HepG2 (cell line): ENCODE data around the gene INF2. TPM values are rescaled to one million over a fixed set of nuclear protein-coding genes. Genes with fewer than 3 reads are reported as not detected.

Experiments
- CBX2 ChIP-seq, 2 experiments: fragments of 200-600 bp in 1 of 2; sonication (generic); formaldehyde crosslinking in 1 of 2; IDR thresholded peaks; 2 replicates each; pipeline versions ENCODE4 v1.7.0 to v1.8.1; 2018 to 2022; ENCODE audit warnings: low read depth in 2 of 2, low read length in 1 of 2, mild to moderate bottlenecking in 1 of 2, missing genetic modification reagents in 1 of 2
- FOXC1 ChIP-seq: sonication (generic); formaldehyde crosslinking; IDR thresholded peaks from 2 replicates; pipeline ENCODE4 v1.8.0; 2022; ENCODE audit warnings: mild to moderate bottlenecking, missing genetic modification reagents, borderline replicate concordance
- FOXM1 ChIP-seq: sonication (generic); formaldehyde crosslinking; IDR thresholded peaks from 2 replicates; pipeline ENCODE4 v1.5.0; 2020; ENCODE audit warnings: missing genetic modification reagents
- HNRNPH1 ChIP-seq: fragments of 200-400 bp; formaldehyde crosslinking; optimal IDR thresholded peaks from 2 replicates; pipeline ENCODE3; 2017; ENCODE audit warnings: mild to moderate bottlenecking, low read depth, low read length
- IKZF1 ChIP-seq: fragments of 450-650 bp; IDR thresholded peaks from 2 replicates; pipeline ENCODE4 v1.7.1; 2016
- KDM1A ChIP-seq: IDR thresholded peaks from 2 replicates; pipeline ENCODE4 v1.6.1; 2016; ENCODE audit warnings: missing compliant biosample characterization
- KDM3A ChIP-seq: IDR thresholded peaks from 2 replicates; pipeline ENCODE4 v1.6.1; 2018; ENCODE audit warnings: low read depth, missing compliant biosample characterization
- NFYB ChIP-seq: sonication (generic); formaldehyde crosslinking; IDR thresholded peaks from 2 replicates; pipeline ENCODE4 v1.4.0; 2020; ENCODE audit warnings: missing genetic modification reagents
- NR3C1 ChIP-seq: sonication (generic); formaldehyde crosslinking; IDR thresholded peaks from 2 replicates; pipeline ENCODE4 v1.4.0; 2020; ENCODE audit warnings: missing genetic modification reagents
- SALL1 ChIP-seq: sonication (generic); formaldehyde crosslinking; IDR thresholded peaks from 2 replicates; pipeline ENCODE4 v1.8.0; 2022; ENCODE audit warnings: mild to moderate bottlenecking, missing genetic modification reagents
- SMARCE1 ChIP-seq: fragments of 450-650 bp; IDR thresholded peaks from 2 replicates; pipeline ENCODE4 v1.6.1; 2017; ENCODE audit warnings: borderline replicate concordance
- ZC3H4 ChIP-seq: sonication (generic); formaldehyde crosslinking; IDR thresholded peaks from 2 replicates; pipeline ENCODE4 v1.4.0; 2020; ENCODE audit warnings: missing genetic modification reagents, borderline replicate concordance
- ZKSCAN1 ChIP-seq: fragments of 150-350 bp; IDR thresholded peaks from 2 replicates; pipeline ENCODE4 v1.6.1; 2014; ENCODE audit warnings: low read length
- ZNF207 ChIP-seq: fragments of 450-650 bp; IDR thresholded peaks from 2 replicates; pipeline ENCODE4 v1.6.1; 2016; ENCODE audit warnings: antibody characterized with exemption, borderline replicate concordance
- ZNF274 ChIP-seq: sonication (generic); formaldehyde crosslinking; IDR thresholded peaks from 2 replicates; pipeline ENCODE4 v1.5.1; 2020; ENCODE audit warnings: mild to moderate bottlenecking, missing genetic modification reagents
- ZNF354B ChIP-seq: sonication (generic); formaldehyde crosslinking; IDR thresholded peaks from 2 replicates; pipeline ENCODE4 v1.8.0; 2022; ENCODE audit warnings: mild to moderate bottlenecking, missing genetic modification reagents
- ZNF572 ChIP-seq: sonication (generic); formaldehyde crosslinking; IDR thresholded peaks from 2 replicates; pipeline ENCODE4 v1.5.1; 2020; ENCODE audit warnings: mild to moderate bottlenecking, missing genetic modification reagents
- ZNF7 ChIP-seq: IDR thresholded peaks from 2 replicates; pipeline ENCODE4 v1.6.1; 2016; ENCODE audit warnings: missing biosample characterization, missing genetic modification reagents
- ZNF776 ChIP-seq: sonication (generic); formaldehyde crosslinking; IDR thresholded peaks from 2 replicates; pipeline ENCODE4 v1.4.0; 2020; ENCODE audit warnings: mild to moderate bottlenecking, missing genetic modification reagents
- ZSCAN30 ChIP-seq: sonication (generic); formaldehyde crosslinking; IDR thresholded peaks from 2 replicates; pipeline ENCODE4 v1.5.0; 2020; ENCODE audit warnings: mild to moderate bottlenecking, missing genetic modification reagents
- ZSCAN31 ChIP-seq: sonication (generic); formaldehyde crosslinking; IDR thresholded peaks from 2 replicates; pipeline ENCODE4 v1.5.0; 2020; ENCODE audit warnings: low read depth, mild to moderate bottlenecking, missing genetic modification reagents
- polyA plus RNA-seq, 8 experiments: library from polyadenylated mRNA; depleted of rRNA in 3 of 8; stranded (reverse) in 7 of 8; unstranded in 1 of 8; fragments of >200 nt; fragmentation: Illumina TruSeq in 4 of 8; extraction: Trizol in 4 of 8; gene quantifications; 2 replicates each; pipeline versions ENCODE4 v1.2.1 to v1.2.3, GENCODE V29; 2011 to 2016; ENCODE audit warnings: low read depth in 4 of 8, missing spikeins in 1 of 8, mixed read lengths in 1 of 8; ENCODE audit not compliant: insufficient read depth in 1 of 8
- total RNA-seq, 5 experiments: library from RNA; depleted of rRNA; stranded (reverse); fragments of >200 nt; fragmentation: Illumina TruSeq; extraction: Trizol; gene quantifications; 2 replicates each; pipeline ENCODE4 v1.2.3, GENCODE V29; 2016; ENCODE audit warnings: low read depth in 1 of 5
- TF ChIP-seq, protein P1 (sequence below): sonication (generic); formaldehyde crosslinking; IDR thresholded peaks from 2 replicates; pipeline ENCODE4 v1.8.0; 2022; ENCODE audit warnings: missing genetic modification reagents, mild to moderate bottlenecking, borderline replicate concordance
- TF ChIP-seq, protein P2 (sequence below): sonication (generic); formaldehyde crosslinking; IDR thresholded peaks from 2 replicates; pipeline ENCODE4 v1.5.0; 2020; ENCODE audit warnings: missing genetic modification reagents
- TF ChIP-seq, protein P3 (sequence below), 2 experiments: IDR thresholded peaks; 2 replicates each; pipeline ENCODE4 v1.6.1; 2011 to 2012; ENCODE audit warnings: low read length in 2 of 2, borderline replicate concordance in 1 of 2, low read depth in 1 of 2, mild to moderate bottlenecking in 1 of 2, moderate library complexity in 1 of 2

The INF2 gene
- total and polyA plus RNA-seq, 2 of the 13 experiments (the other 11 are each of a cell fraction or from before 2014, with no cell fraction given) = 16.4 to 26.4 TPM

DNA sequence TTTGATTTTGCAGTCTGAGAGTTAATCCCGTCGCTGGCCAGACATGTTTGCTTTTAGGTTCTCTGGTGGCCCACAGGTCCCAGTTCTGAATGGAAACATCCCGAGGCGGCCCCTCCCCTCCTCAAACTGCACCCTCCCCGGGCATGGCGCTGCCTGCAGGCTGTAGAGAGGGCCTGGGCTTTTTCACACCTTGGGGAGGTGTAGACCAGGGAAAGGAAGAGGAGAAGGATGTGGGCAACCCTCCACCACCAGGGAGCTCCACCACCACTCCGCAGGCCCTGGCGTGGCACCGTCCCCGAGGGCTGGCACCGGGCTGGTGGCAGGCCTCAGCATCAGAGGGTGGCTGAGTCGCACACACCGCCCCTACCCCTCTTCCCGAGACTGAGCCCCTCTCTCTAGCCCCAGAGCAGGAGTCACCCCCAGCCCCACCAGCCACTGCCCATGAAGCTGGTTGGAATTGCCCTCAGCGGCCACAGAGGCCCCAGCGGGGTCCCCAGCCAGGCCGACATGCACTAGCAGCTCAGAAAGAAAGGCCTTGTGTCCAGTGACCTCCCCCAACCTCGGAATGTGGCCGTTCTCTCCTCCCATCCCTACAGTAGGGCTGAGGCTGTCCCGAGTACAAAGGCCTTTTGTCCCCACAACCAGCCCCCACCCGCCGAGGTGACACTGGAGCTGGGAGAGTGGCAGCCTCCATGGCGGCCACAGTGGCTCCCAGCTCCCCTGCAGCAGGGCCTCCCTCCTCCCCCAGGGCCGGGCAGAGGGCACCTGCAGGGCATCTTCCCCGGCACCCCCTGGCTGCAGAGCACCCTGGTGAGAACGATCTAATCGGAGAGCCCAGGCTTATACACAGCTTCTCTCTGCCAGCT is 23.5 kb upstream of the INF2 start (continued):
- TF ChIP-seq NFYB (CRISPR knock-in tag) (no peak), FOXM1 (CRISPR knock-in tag) (no peak), HNRNPH1 (no peak), ZKSCAN1 (no peak), KDM3A (CRISPR knock-in tag) (0 out of 2 replicates have a peak, but pooled peaks have one; percentile 39), ZSCAN31 (no peak; the same call in 1 of the 2 replicates), ZNF274 (0 out of 2 replicates have a peak, but pooled peaks have one; percentile 43), SMARCE1 (no peak), IKZF1 (no peak), FOXC1 (CRISPR knock-in tag) (peak; percentile 51; the same call in 1 of the 2 replicates), CBX2 (IDR thresholded peaks at IDR 0.05; ENCODE audit: low read depth, low read length) (no peak), CBX2 (CRISPR knock-in tag; IDR thresholded peaks at IDR 0.05; ENCODE audit: low read depth) (peak; percentile 69; the same call in 1 of the 2 replicates), ZNF776 (CRISPR knock-in tag) (no peak; the same call in 1 of the 2 replicates), ZNF7 (no peak), ZSCAN30 (no peak), ZNF207 (no peak), KDM1A (CRISPR knock-in tag) (peak; percentile 66; the same call in 1 of the 2 replicates), ZNF354B (CRISPR knock-in tag) (peak; percentile 82; the same call in 1 of the 2 replicates), ZNF572 (no peak), SALL1 (peak; percentile 60; the same call in 1 of the 2 replicates), ZC3H4 (CRISPR knock-in tag) (no peak), NR3C1 (no peak)
- TF ChIP-seq, protein P1, sequence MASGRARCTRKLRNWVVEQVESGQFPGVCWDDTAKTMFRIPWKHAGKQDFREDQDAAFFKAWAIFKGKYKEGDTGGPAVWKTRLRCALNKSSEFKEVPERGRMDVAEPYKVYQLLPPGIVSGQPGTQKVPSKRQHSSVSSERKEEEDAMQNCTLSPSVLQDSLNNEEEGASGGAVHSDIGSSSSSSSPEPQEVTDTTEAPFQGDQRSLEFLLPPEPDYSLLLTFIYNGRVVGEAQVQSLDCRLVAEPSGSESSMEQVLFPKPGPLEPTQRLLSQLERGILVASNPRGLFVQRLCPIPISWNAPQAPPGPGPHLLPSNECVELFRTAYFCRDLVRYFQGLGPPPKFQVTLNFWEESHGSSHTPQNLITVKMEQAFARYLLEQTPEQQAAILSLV (CRISPR knock-in tag) = peak; percentile 60; the same call in 1 of the 2 replicates
- TF ChIP-seq, protein P2, sequence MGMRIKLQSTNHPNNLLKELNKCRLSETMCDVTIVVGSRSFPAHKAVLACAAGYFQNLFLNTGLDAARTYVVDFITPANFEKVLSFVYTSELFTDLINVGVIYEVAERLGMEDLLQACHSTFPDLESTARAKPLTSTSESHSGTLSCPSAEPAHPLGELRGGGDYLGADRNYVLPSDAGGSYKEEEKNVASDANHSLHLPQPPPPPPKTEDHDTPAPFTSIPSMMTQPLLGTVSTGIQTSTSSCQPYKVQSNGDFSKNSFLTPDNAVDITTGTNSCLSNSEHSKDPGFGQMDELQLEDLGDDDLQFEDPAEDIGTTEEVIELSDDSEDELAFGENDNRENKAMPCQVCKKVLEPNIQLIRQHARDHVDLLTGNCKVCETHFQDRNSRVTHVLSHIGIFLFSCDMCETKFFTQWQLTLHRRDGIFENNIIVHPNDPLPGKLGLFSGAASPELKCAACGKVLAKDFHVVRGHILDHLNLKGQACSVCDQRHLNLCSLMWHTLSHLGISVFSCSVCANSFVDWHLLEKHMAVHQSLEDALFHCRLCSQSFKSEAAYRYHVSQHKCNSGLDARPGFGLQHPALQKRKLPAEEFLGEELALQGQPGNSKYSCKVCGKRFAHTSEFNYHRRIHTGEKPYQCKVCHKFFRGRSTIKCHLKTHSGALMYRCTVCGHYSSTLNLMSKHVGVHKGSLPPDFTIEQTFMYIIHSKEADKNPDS = no peak
- TF ChIP-seq, protein P3, sequence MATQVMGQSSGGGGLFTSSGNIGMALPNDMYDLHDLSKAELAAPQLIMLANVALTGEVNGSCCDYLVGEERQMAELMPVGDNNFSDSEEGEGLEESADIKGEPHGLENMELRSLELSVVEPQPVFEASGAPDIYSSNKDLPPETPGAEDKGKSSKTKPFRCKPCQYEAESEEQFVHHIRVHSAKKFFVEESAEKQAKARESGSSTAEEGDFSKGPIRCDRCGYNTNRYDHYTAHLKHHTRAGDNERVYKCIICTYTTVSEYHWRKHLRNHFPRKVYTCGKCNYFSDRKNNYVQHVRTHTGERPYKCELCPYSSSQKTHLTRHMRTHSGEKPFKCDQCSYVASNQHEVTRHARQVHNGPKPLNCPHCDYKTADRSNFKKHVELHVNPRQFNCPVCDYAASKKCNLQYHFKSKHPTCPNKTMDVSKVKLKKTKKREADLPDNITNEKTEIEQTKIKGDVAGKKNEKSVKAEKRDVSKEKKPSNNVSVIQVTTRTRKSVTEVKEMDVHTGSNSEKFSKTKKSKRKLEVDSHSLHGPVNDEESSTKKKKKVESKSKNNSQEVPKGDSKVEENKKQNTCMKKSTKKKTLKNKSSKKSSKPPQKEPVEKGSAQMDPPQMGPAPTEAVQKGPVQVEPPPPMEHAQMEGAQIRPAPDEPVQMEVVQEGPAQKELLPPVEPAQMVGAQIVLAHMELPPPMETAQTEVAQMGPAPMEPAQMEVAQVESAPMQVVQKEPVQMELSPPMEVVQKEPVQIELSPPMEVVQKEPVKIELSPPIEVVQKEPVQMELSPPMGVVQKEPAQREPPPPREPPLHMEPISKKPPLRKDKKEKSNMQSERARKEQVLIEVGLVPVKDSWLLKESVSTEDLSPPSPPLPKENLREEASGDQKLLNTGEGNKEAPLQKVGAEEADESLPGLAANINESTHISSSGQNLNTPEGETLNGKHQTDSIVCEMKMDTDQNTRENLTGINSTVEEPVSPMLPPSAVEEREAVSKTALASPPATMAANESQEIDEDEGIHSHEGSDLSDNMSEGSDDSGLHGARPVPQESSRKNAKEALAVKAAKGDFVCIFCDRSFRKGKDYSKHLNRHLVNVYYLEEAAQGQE (IDR thresholded peaks at IDR 0.05; ENCODE audit: borderline replicate concordance in 1 of 2, low read depth in 1 of 2, low read length in 2 of 2) = 0 out of 4 replicates have a peak, but pooled peaks of 1 of the 2 experiments have one; percentile 23
